Activated T-helper 1 cell treated with anti-CD3 and anti-CD28 coated beads, Interleukin-12 subunit alpha, Interleukin-12 subunit beta, Interleukin-2, Interleukin-4 antibody, amounts not matched to agents 30 ng/mL and 10 ng/mL and 1 ng/mL, durations not matched to agents 14 hours and 24 hours and 36 hours (primary cell): Measurements from ENCODE around the gene TOX2. TPM values are rescaled to one million over a fixed set of nuclear protein-coding genes. Genes with fewer than 3 reads are reported as not detected.

Source experiments
- DNase-seq: peaks from one replicate; pipeline ENCODE4 v3.0.0; 2021; ENCODE audit warnings: low spot score
- H3K27ac Mint-ChIP-seq: one replicate; pipeline ENCODE4 v1.8.0; 2021; ENCODE audit warnings: mild to moderate bottlenecking, mixed read lengths
- H3K27me3 Mint-ChIP-seq: one replicate; pipeline ENCODE4 v1.8.0; 2022; ENCODE audit warnings: mild to moderate bottlenecking, moderate library complexity, mixed read lengths; ENCODE audit not compliant: insufficient read depth
- H3K36me3 Mint-ChIP-seq: one replicate; pipeline ENCODE4 v1.8.0; 2021; ENCODE audit warnings: low read depth, mixed read lengths
- H3K4me1 Mint-ChIP-seq: one replicate; pipeline ENCODE4 v1.8.0; 2021; ENCODE audit warnings: low read depth, mixed read lengths
- H3K4me3 Mint-ChIP-seq: one replicate; pipeline ENCODE4 v1.8.0; 2021; ENCODE audit warnings: mild to moderate bottlenecking, moderate library complexity, mixed read lengths
- H3K9me3 Mint-ChIP-seq: one replicate; pipeline ENCODE4 v1.8.0; 2021; ENCODE audit warnings: mixed read lengths
- intact Hi-C: fragments of 100-400 bp; cut with micrococcal nuclease; formaldehyde crosslinking; loops from one replicate; pipeline ENCODE4 v1.15.1; 2024
- total RNA-seq: library from RNA; stranded (reverse); gene quantifications from 2 replicates; pipeline ENCODE4 v1.2.3, GENCODE V29; 2022

The TOX2 gene
- total RNA-seq, 1 donor from 2014 or later: 4.0 TPM

- DNase-seq: no peak
- Mint-ChIP-seq H3K9me3 (no peaks in the 10 kb centered on the region), H3K4me1 (peaks cover 40% of the 10 kb centered on the region), H3K36me3 (peaks cover 4% of the 10 kb centered on the region), H3K27me3 (peaks cover 27% of the 10 kb centered on the region), H3K27ac (no peak overlapping the region), H3K4me3 (no peak overlapping the region)
- intact Hi-C loops: no loop called here
Measured at GRCh38 chr20:43936805-43937204, 22.2 kb downstream of the TOX2 start.

GRCh38 chr20:43937591-43937990 lies 22.9 kb downstream of the TOX2 start:
- Mint-ChIP-seq H3K27ac (no peak overlapping the region), H3K4me3 (no peak overlapping the region), H3K9me3 (no peaks in the 10 kb centered on the region), H3K27me3 (peaks cover 24% of the 10 kb centered on the region), H3K36me3 (peaks cover 4% of the 10 kb centered on the region), H3K4me1 (peaks cover 48% of the 10 kb centered on the region)
- intact Hi-C loops: no loop called here
- DNase-seq: no peak

- peaks cover 24% of the 10 kb centered on the region for H3K27me3 Mint-ChIP-seq
- H3K9me3 Mint-ChIP-seq: no peaks in the 10 kb centered on the region
- H3K27ac Mint-ChIP-seq: no peak overlapping the region
- no peak overlapping the region for H3K4me3 Mint-ChIP-seq
- no peak for DNase-seq
- H3K4me1 Mint-ChIP-seq: peaks cover 53% of the 10 kb centered on the region
- intact Hi-C loops: no loop called here
- peaks cover 4% of the 10 kb centered on the region for H3K36me3 Mint-ChIP-seq
Measured at GRCh38 chr20:43938017-43938655, 23.5 kb downstream of the TOX2 start.

GRCh38 chr20:43938932-43939761 lies 24.5 kb downstream of the TOX2 start:
- H3K9me3 Mint-ChIP-seq: no peaks in the 10 kb centered on the region
- peaks cover 22% of the 10 kb centered on the region for H3K27me3 Mint-ChIP-seq
- no peak overlapping the region for H3K4me3 Mint-ChIP-seq
- peaks cover 59% of the 10 kb centered on the region for H3K4me1 Mint-ChIP-seq
- no peak overlapping the region for H3K27ac Mint-ChIP-seq
- no peak for DNase-seq
- intact Hi-C loops: no loop called here
- peaks cover 4% of the 10 kb centered on the region for H3K36me3 Mint-ChIP-seq

GRCh38 chr20:43939762-43940121 lies 25.1 kb downstream of the TOX2 start:
- peaks cover 19% of the 10 kb centered on the region for H3K27me3 Mint-ChIP-seq
- no peak for DNase-seq
- intact Hi-C loops: no loop called here
- no peak overlapping the region for H3K4me3 Mint-ChIP-seq
- H3K27ac Mint-ChIP-seq: peak overlapping the region; percentile 33
- no peaks in the 10 kb centered on the region for H3K9me3 Mint-ChIP-seq
- H3K36me3 Mint-ChIP-seq: peaks cover 5% of the 10 kb centered on the region
- H3K4me1 Mint-ChIP-seq: peaks cover 63% of the 10 kb centered on the region

DNA sequence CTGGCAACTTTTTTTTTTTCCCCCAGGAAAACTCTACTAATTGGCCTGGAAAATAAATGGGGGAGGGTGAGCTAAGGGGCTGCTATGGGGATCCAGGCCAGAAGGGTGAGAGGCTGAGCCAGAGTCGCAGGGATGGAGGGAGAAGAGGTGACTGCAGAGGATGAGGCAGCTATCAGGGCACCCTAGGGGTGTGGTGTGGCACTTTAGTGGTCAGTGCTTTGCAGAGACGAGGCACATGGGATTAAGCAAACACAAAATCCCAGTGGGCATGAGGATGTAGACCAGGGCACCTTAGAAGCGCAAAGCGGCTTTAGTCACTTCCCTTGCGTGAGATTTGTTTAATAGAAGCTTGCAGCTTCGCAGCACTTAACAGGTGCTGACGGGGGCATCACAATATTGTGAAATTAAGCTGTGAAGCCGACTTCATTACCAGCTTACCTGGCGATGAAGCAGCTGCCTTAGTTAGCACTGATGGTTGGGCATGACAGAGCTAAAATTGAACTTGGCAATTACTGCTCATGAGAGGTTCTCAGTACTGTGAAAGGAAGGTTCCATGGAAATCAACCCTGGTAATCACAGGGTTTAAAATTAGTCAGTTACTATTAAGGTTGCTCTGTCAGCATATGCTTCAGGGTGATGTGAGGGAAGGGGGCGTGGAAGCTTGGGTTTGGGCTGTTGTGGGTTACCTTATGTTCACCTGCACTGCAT lies 26.0 kb downstream of the TOX2 start:
- Mint-ChIP-seq H3K36me3 (peaks cover 5% of the 10 kb centered on the region), H3K9me3 (no peaks in the 10 kb centered on the region), H3K4me1 (peaks cover 72% of the 10 kb centered on the region), H3K27ac (peak overlapping the region; percentile 35), H3K4me3 (no peak overlapping the region), H3K27me3 (peaks cover 15% of the 10 kb centered on the region)
- intact Hi-C loops: loop anchor here (1.0 kb wide), 1 partner anchor 15 kb away; no protein-coding TSS in a partner anchor
- DNase-seq: no peak

GRCh38 chr20:43941476-43942200 lies 27.0 kb downstream of the TOX2 start:
- no peaks in the 10 kb centered on the region for H3K9me3 Mint-ChIP-seq
- peaks cover 14% of the 10 kb centered on the region for H3K27me3 Mint-ChIP-seq
- intact Hi-C loops: loop anchor here (1.0 kb wide), 5 partner anchors 9 to 190 kb away; no protein-coding TSS in a partner anchor
- H3K4me3 Mint-ChIP-seq: peak overlapping the region; percentile 72
- DNase-seq: no peak
- H3K4me1 Mint-ChIP-seq: peaks cover 71% of the 10 kb centered on the region
- peak overlapping the region; percentile 88 for H3K27ac Mint-ChIP-seq
- H3K36me3 Mint-ChIP-seq: peaks cover 5% of the 10 kb centered on the region

- intact Hi-C loops: loop anchor here (1.0 kb wide), 4 partner anchors 8 to 191 kb away; no protein-coding TSS in a partner anchor
- Mint-ChIP-seq H3K4me1 (peaks cover 69% of the 10 kb centered on the region), H3K4me3 (peak overlapping the region; percentile 72), H3K27ac (peak overlapping the region; percentile 88), H3K27me3 (peaks cover 10% of the 10 kb centered on the region), H3K9me3 (no peaks in the 10 kb centered on the region), H3K36me3 (peaks cover 5% of the 10 kb centered on the region)
- DNase-seq: no peak
Measured at GRCh38 chr20:43942201-43942590, 27.5 kb downstream of the TOX2 start.

DNA sequence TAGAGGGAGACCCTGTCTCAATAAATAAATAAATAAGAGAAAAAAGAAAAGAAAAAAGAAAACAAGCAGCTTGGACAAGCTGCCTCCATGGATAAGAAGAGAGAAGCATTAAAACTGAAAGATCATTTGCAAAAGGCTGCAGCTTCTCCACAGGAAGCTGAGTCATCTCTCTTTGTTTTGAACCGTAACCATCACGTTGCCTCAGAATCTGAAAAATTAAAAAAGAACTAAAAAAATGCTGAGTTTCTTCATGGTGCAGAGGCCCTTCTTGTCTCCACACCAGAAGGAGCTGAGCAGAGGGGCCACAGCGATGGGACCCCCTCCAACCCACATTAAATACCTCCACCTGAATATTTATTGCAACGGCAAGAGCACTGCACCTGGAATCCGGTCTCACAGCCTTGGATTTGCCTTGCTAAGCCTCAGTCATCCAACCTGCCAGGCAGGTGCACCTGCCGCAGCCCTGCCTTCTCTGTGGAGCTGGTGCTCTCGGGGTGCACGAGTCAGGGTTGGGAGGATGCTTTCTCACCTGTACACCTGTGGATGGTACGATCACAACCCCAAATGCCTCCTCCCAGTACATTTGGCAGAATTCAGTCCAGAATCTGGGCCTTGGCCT lies 28.1 kb downstream of the TOX2 start:
- Mint-ChIP-seq H3K9me3 (no peaks in the 10 kb centered on the region), H3K4me1 (peaks cover 75% of the 10 kb centered on the region), H3K4me3 (peak overlapping the region; percentile 70), H3K36me3 (peaks cover 5% of the 10 kb centered on the region), H3K27me3 (peaks cover 14% of the 10 kb centered on the region), H3K27ac (peak overlapping the region; percentile 88)
- peak; percentile 33 for DNase-seq
- intact Hi-C loops: loop anchor here (1.0 kb wide), 4 partner anchors 8 to 191 kb away; no protein-coding TSS in a partner anchor

DNA sequence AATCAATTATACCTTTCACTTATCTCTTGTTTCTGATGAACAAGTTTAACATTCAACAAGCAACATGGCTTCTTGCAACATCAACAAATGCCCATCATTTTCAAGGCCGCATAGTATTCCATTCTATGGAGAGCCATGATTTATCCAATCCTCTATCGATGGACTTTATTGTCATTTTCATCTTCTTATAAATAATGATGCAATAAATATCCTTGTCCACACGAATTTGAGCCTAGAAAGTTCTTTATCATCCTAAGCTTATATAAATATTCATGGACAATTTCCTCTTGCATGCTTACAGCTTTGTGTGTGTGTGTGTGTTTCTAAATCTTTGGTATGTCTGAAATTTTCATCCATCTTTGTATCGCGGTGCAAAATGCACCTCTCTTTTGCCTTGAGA lies 29.1 kb downstream of the TOX2 start:
- H3K9me3 Mint-ChIP-seq: no peaks in the 10 kb centered on the region
- no peak for DNase-seq
- peaks cover 5% of the 10 kb centered on the region for H3K36me3 Mint-ChIP-seq
- H3K4me3 Mint-ChIP-seq: no peak overlapping the region
- intact Hi-C loops: no loop called here
- peaks cover 17% of the 10 kb centered on the region for H3K27me3 Mint-ChIP-seq
- peak overlapping the region; percentile 50 for H3K27ac Mint-ChIP-seq
- H3K4me1 Mint-ChIP-seq: peaks cover 81% of the 10 kb centered on the region

DNA sequence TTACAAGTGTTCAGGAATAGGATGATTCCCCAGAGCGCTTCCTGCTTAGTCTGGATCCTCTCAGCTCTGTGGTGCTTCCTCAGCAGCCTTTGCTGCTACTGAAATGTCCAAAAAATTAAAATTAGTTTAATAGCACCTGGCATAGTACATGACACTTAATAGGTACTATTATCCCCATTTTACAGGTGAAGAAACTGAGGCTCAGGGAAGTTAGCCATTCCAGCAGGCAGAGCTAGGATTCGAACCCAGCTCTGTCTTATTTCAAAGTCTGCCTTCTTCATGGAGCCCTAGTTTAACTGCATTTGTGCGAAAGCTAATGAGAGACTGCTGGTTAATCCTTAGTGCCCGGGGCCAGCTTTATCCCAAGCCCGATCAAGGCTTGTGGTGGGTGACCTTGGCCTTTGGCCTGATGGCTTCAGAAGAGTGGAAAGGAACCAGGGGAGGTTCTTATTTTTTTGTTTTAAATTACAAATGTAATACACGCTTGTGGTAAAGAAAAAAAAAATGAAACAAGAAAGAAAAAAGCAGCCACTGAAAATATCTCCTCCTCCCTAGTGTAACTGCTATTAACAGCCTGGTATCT lies 30.1 kb downstream of the TOX2 start:
- H3K9me3 Mint-ChIP-seq: no peaks in the 10 kb centered on the region
- no peak overlapping the region for H3K27ac Mint-ChIP-seq
- intact Hi-C loops: no loop called here
- H3K4me3 Mint-ChIP-seq: no peak overlapping the region
- DNase-seq: no peak
- H3K36me3 Mint-ChIP-seq: peaks cover 8% of the 10 kb centered on the region
- peaks cover 20% of the 10 kb centered on the region for H3K27me3 Mint-ChIP-seq
- peaks cover 81% of the 10 kb centered on the region for H3K4me1 Mint-ChIP-seq
